Measurements from ENCODE around the gene NFIB.

GRCh38 chr9:14159440-14160216, 154.3 kb downstream of the NFIB start:
- TF ChIP-seq NR3C1 (CRISPR knock-in tag; conservative IDR thresholded peaks at IDR 0.05; ENCODE audit: low read depth): no peak
- TF ChIP-seq, protein P1, sequence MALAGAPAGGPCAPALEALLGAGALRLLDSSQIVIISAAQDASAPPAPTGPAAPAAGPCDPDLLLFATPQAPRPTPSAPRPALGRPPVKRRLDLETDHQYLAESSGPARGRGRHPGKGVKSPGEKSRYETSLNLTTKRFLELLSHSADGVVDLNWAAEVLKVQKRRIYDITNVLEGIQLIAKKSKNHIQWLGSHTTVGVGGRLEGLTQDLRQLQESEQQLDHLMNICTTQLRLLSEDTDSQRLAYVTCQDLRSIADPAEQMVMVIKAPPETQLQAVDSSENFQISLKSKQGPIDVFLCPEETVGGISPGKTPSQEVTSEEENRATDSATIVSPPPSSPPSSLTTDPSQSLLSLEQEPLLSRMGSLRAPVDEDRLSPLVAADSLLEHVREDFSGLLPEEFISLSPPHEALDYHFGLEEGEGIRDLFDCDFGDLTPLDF (CRISPR knock-in tag; IDR thresholded peaks at IDR 0.05): no peak
- TF ChIP-seq, protein P2, sequence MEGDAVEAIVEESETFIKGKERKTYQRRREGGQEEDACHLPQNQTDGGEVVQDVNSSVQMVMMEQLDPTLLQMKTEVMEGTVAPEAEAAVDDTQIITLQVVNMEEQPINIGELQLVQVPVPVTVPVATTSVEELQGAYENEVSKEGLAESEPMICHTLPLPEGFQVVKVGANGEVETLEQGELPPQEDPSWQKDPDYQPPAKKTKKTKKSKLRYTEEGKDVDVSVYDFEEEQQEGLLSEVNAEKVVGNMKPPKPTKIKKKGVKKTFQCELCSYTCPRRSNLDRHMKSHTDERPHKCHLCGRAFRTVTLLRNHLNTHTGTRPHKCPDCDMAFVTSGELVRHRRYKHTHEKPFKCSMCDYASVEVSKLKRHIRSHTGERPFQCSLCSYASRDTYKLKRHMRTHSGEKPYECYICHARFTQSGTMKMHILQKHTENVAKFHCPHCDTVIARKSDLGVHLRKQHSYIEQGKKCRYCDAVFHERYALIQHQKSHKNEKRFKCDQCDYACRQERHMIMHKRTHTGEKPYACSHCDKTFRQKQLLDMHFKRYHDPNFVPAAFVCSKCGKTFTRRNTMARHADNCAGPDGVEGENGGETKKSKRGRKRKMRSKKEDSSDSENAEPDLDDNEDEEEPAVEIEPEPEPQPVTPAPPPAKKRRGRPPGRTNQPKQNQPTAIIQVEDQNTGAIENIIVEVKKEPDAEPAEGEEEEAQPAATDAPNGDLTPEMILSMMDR (IDR thresholded peaks at IDR 0.05): no peak
- TF ChIP-seq ZNF512 (CRISPR knock-in tag; IDR thresholded peaks at IDR 0.05; ENCODE audit: borderline replicate concordance): no peak
- TF ChIP-seq, protein P3, sequence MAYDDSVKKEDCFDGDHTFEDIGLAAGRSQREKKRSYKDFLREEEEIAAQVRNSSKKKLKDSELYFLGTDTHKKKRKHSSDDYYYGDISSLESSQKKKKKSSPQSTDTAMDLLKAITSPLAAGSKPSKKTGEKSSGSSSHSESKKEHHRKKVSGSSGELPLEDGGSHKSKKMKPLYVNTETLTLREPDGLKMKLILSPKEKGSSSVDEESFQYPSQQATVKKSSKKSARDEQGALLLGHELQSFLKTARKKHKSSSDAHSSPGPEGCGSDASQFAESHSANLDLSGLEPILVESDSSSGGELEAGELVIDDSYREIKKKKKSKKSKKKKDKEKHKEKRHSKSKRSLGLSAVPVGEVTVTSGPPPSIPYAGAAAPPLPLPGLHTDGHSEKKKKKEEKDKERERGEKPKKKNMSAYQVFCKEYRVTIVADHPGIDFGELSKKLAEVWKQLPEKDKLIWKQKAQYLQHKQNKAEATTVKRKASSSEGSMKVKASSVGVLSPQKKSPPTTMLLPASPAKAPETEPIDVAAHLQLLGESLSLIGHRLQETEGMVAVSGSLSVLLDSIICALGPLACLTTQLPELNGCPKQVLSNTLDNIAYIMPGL (CRISPR knock-in tag; IDR thresholded peaks at IDR 0.05): no peak
- no peak for TF ChIP-seq ZNF138 (CRISPR knock-in tag; conservative IDR thresholded peaks at IDR 0.05)
- TF ChIP-seq ZNF263 (CRISPR knock-in tag; IDR thresholded peaks at IDR 0.05; ENCODE audit: low read depth): no peak
- TF ChIP-seq, protein P4, sequence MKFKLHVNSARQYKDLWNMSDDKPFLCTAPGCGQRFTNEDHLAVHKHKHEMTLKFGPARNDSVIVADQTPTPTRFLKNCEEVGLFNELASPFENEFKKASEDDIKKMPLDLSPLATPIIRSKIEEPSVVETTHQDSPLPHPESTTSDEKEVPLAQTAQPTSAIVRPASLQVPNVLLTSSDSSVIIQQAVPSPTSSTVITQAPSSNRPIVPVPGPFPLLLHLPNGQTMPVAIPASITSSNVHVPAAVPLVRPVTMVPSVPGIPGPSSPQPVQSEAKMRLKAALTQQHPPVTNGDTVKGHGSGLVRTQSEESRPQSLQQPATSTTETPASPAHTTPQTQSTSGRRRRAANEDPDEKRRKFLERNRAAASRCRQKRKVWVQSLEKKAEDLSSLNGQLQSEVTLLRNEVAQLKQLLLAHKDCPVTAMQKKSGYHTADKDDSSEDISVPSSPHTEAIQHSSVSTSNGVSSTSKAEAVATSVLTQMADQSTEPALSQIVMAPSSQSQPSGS (CRISPR knock-in tag; IDR thresholded peaks at IDR 0.05; ENCODE audit: borderline replicate concordance, low read depth): no peak
- TF ChIP-seq ZNF281 (CRISPR knock-in tag; IDR thresholded peaks at IDR 0.05): no peak
- TF ChIP-seq MAX (CRISPR knock-in tag; IDR thresholded peaks at IDR 0.05): no peak
- no peak for TF ChIP-seq NFYB (CRISPR knock-in tag; conservative IDR thresholded peaks at IDR 0.05; ENCODE audit: low read depth)
- no peak for TF ChIP-seq ZBTB43 (CRISPR knock-in tag; IDR thresholded peaks at IDR 0.05)
- TF ChIP-seq ATF6 (CRISPR knock-in tag; IDR thresholded peaks at IDR 0.05): no peak
- TF ChIP-seq, protein P5, sequence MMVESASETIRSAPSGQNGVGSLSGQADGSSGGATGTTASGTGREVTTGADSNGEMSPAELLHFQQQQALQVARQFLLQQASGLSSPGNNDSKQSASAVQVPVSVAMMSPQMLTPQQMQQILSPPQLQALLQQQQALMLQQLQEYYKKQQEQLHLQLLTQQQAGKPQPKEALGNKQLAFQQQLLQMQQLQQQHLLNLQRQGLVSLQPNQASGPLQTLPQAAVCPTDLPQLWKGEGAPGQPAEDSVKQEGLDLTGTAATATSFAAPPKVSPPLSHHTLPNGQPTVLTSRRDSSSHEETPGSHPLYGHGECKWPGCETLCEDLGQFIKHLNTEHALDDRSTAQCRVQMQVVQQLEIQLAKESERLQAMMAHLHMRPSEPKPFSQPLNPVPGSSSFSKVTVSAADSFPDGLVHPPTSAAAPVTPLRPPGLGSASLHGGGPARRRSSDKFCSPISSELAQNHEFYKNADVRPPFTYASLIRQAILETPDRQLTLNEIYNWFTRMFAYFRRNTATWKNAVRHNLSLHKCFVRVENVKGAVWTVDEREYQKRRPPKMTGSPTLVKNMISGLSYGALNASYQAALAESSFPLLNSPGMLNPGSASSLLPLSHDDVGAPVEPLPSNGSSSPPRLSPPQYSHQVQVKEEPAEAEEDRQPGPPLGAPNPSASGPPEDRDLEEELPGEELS (CRISPR knock-in tag; IDR thresholded peaks at IDR 0.05): no peak
